Measurements from ENCODE around the gene SLC10A7. TPM values are rescaled to one million over a fixed set of nuclear protein-coding genes. Genes with fewer than 3 reads are reported as not detected.
A peak's percentile ranks its signal among the peaks of the same experiment; 100 is the strongest.

SLC10A7 gene, protein sequence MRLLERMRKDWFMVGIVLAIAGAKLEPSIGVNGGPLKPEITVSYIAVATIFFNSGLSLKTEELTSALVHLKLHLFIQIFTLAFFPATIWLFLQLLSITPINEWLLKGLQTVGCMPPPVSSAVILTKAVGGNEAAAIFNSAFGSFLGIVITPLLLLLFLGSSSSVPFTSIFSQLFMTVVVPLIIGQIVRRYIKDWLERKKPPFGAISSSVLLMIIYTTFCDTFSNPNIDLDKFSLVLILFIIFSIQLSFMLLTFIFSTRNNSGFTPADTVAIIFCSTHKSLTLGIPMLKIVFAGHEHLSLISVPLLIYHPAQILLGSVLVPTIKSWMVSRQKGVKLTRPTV
- total RNA-seq (2011; cell fraction: chromatin; rRNA removed; ENCODE audit: low replicate concordance): 32.0 and 65.9 TPM in 2 replicates
- total RNA-seq (2011; cell fraction: nucleolus; rRNA removed): 18.0 and 21.6 TPM in 2 replicates
- total RNA-seq (2011; cell fraction: nucleoplasm; rRNA removed): 41.2 and 63.6 TPM in 2 replicates
- 11.4 and 16.1 TPM in 2 replicates for total RNA-seq (2014; rRNA removed)
- 22.8 and 25.3 TPM in 2 replicates for total RNA-seq (2014; rRNA removed; fragmentation: Illumina TruSeq; extraction: Trizol)
- total RNA-seq (2015; rRNA removed; fragmentation: Illumina TruSeq; extraction: Trizol): 17.5 and 18.7 TPM in 2 replicates
- total RNA-seq (2021): 13.9 and 14.8 TPM in 2 replicates
- polyA plus RNA-seq (2011; rRNA removed): 18.9 and 21.5 TPM in 2 replicates
- 6.6 and 17.5 TPM in 2 replicates for polyA plus RNA-seq (2011; cell fraction: cytosol; rRNA removed)
- 13.3 and 21.5 TPM in 2 replicates for polyA plus RNA-seq (2011; cell fraction: nucleus; rRNA removed)
- polyA plus RNA-seq (2012): 7.7 and 11.9 TPM in 2 replicates
- 13.6 and 18.2 TPM in 2 replicates for polyA plus RNA-seq (2014; fragmentation: Illumina TruSeq; extraction: Trizol)
- polyA plus RNA-seq (2014; fragmentation: Nextera tagmentation; extraction: Ambion mirVana): 1 to 10 TPM; 6.4 to 8.9 TPM
- polyA plus RNA-seq (2014; rRNA removed): 9.6 and 13.6 TPM in 2 replicates
- 32.3 and 37.2 TPM in 2 replicates for polyA minus RNA-seq (2011; rRNA and poly(A)+ RNA removed)
- 12.5 and 12.7 TPM in 2 replicates for polyA minus RNA-seq (2011; cell fraction: cytosol; rRNA and poly(A)+ RNA removed)
- 26.8 and 53.9 TPM in 2 replicates for polyA minus RNA-seq (2011; cell fraction: nucleus; rRNA and poly(A)+ RNA removed)
- percentile 72 among the genes with signal in this experiment for Bru-seq, nascent RNA
- percentile 74 among the genes with signal in this experiment for BruChase-seq, experiment 1, labeled RNA remaining after a 2-hour chase
- percentile 67 among the genes with signal in this experiment for BruChase-seq, experiment 2, labeled RNA remaining after a 6-hour chase
- long read RNA-seq, experiment 1, partial matches to known transcripts: 0 of 14 reads
- long read RNA-seq, experiment 1, other reads (novel, unspliced or antisense): 7 of 14 reads
- long read RNA-seq, experiment 2, partial matches to known transcripts: 0 of 6 reads
- long read RNA-seq, experiment 2, other reads (novel, unspliced or antisense): 6 of 6 reads
- long read RNA-seq, experiment 3, partial matches to known transcripts: 0 of 6 reads
- long read RNA-seq, experiment 3, other reads (novel, unspliced or antisense): 1 of 6 reads

DNA sequence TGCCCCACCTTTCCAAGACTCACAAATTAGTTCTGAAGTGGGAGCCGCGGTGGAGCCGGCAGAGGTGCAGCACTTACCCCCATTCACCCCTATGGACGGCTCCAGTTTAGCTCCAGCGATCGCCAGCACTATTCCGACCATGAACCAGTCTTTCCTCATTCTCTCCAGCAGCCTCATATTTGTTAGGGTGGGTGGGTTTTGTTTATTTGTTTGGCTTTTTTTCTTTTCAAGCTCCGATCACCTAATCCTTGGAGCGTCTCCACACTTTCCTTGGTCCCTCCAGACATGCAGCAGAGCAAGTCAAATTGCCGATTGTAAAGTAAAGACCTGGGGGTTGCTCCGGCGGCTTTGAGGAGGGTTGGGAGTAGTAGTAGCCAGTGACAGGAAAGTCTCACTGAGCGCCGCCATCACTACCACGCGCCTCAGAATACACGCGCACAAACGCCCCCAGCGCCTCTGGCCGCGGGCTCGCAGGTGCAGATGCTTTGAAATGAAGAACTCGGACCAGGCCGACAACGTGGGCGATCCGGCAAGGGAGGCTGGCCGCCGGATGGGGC is at the start of gene SLC10A7:
SLC10A7 (minus strand) TSS at position 400 of the 557 bp plus-strand sequence; CDS start at position 177, 223 bp downstream.
- intact Hi-C loops (cut with micrococcal nuclease) (loop anchor here (5.0 to 10.0 kb wide), 2 partner anchors 179 to 1093 kb away; partner anchors contain the start of gene TMEM184C), in situ Hi-C loops (cut with MboI) (no loop called here)
- CTCF ChIA-PET (ENCODE audit: low intra/inter-chr PET ratio): no interaction called here
- TF ChIP-seq, protein P1, sequence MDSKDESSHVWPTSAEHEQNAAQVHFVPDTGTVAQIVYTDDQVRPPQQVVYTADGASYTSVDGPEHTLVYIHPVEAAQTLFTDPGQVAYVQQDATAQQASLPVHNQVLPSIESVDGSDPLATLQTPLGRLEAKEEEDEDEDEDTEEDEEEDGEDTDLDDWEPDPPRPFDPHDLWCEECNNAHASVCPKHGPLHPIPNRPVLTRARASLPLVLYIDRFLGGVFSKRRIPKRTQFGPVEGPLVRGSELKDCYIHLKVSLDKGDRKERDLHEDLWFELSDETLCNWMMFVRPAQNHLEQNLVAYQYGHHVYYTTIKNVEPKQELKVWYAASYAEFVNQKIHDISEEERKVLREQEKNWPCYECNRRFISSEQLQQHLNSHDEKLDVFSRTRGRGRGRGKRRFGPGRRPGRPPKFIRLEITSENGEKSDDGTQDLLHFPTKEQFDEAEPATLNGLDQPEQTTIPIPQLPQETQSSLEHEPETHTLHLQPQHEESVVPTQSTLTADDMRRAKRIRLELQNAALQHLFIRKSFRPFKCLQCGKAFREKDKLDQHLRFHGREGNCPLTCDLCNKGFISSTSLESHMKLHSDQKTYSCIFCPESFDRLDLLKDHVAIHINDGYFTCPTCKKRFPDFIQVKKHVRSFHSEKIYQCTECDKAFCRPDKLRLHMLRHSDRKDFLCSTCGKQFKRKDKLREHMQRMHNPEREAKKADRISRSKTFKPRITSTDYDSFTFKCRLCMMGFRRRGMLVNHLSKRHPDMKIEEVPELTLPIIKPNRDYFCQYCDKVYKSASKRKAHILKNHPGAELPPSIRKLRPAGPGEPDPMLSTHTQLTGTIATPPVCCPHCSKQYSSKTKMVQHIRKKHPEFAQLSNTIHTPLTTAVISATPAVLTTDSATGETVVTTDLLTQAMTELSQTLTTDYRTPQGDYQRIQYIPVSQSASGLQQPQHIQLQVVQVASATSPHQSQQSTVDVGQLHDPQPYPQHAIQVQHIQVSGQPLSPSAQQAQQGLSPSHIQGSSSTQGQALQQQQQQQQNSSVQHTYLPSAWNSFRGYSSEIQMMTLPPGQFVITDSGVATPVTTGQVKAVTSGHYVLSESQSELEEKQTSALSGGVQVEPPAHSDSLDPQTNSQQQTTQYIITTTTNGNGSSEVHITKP (IDR thresholded peaks at IDR 0.05; ENCODE audit: partially characterized antibody): peak; percentile 60
- TF ChIP-seq HDAC3 (IDR thresholded peaks at IDR 0.05; ENCODE audit: borderline replicate concordance, partially characterized antibody) (no peak), PHF8 (IDR thresholded peaks at IDR 0.05; ENCODE audit: borderline replicate concordance, low read length) (peak; percentile 36), NCOA1 (IDR thresholded peaks at IDR 0.05; ENCODE audit: low read depth) (no peak), TAF9B (IDR thresholded peaks at IDR 0.05; ENCODE audit: partially characterized antibody) (peak; percentile 51), POLR2AphosphoS5 (IDR thresholded peaks at IDR 0.05; ENCODE audit: control insufficient read depth, insufficient read depth, low read depth, low read length) (peak; percentile 64)
- TF ChIP-seq, protein P2, sequence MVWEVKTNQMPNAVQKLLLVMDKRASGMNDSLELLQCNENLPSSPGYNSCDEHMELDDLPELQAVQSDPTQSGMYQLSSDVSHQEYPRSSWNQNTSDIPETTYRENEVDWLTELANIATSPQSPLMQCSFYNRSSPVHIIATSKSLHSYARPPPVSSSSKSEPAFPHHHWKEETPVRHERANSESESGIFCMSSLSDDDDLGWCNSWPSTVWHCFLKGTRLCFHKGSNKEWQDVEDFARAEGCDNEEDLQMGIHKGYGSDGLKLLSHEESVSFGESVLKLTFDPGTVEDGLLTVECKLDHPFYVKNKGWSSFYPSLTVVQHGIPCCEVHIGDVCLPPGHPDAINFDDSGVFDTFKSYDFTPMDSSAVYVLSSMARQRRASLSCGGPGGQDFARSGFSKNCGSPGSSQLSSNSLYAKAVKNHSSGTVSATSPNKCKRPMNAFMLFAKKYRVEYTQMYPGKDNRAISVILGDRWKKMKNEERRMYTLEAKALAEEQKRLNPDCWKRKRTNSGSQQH (CRISPR knock-in tag; IDR thresholded peaks at IDR 0.05): no peak
- TF ChIP-seq, protein P3, sequence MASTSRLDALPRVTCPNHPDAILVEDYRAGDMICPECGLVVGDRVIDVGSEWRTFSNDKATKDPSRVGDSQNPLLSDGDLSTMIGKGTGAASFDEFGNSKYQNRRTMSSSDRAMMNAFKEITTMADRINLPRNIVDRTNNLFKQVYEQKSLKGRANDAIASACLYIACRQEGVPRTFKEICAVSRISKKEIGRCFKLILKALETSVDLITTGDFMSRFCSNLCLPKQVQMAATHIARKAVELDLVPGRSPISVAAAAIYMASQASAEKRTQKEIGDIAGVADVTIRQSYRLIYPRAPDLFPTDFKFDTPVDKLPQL (IDR thresholded peaks at IDR 0.05; ENCODE audit: extremely low read depth, insufficient read length): no peak

More for the DNA sequence above, at the start of gene SLC10A7:
- BruUV-seq (replicated peaks): TSS peak; percentile 75
- WGBS (ENCODE audit: insufficient coverage, low coverage, missing lambda C conversion rate): 1% methylated on average over 30 of the region's 30 CpGs
- Histone ChIP-seq H2AFZ (ENCODE audit: low read depth, low read length) (peak within 1 kb of the TSS; percentile 100), H3K9ac (ENCODE audit: insufficient read depth in 1 of 2, low read depth in 2 of 2, low read length in 2 of 2) (peak within 1 kb of the TSS; percentile 95 to 99), H3K4me1 (replicated peaks in 1 of 2; ENCODE audit: control insufficient read depth in 2 of 2, insufficient read depth in 2 of 2, low read length in 2 of 2) (peaks cover 16 to 18% of the 10 kb centered on the region in 2 experiments; a peak in 4 of 5 replicates), H3K9me1 (ENCODE audit: control insufficient read depth, insufficient read depth, low read length) (no peaks in the 10 kb centered on the region), H3K4me3 (peak within 1 kb of the TSS; percentile 85), H4K20me1 (replicated peaks; ENCODE audit: control insufficient read depth, insufficient read depth, low read length) (no peaks in the 10 kb centered on the region), H3K36me3 (ENCODE audit: control insufficient read depth, insufficient read depth, low read length) (no peaks in the 10 kb centered on the region; the same call in 2 of the 3 replicates), H3K27ac (ENCODE audit: extremely low read depth, low read depth, low read length) (peak within 1 kb of the TSS; percentile 95), H3K27me3 (ENCODE audit: control insufficient read depth in 2 of 2, insufficient read depth in 2 of 2, low read length in 2 of 2) (no peaks in the 10 kb centered on the region), H3K9me3 (replicated peaks; ENCODE audit: control insufficient read depth, insufficient read depth, low read depth, low read length) (no peaks in the 10 kb centered on the region), H3K4me2 (ENCODE audit: insufficient read depth, low read length) (peak within 1 kb of the TSS; percentile 100), H3K79me2 (ENCODE audit: control insufficient read depth, insufficient read depth, low read length) (peaks cover 52% of the 10 kb centered on the region)
- POLR2A ChIA-PET: interaction anchor here (0.6 to 1.0 kb wide), 2 partner anchors 9 to 123 kb away, joined by 3 to 4 read pairs; no protein-coding TSS in a partner anchor
- FAIRE-seq (peak; percentile 11), DNase-seq (ENCODE audit: extremely low read depth in 1 of 4, low spot score in 3 of 4) (peak; percentile 70 to 87 (median 76)), ATAC-seq (peak; percentile 90)

Measured in K562 (cell line).